Activated CD4-positive, alpha-beta T cell treated with anti-CD3 and anti-CD28 coated beads, Interleukin-2, amount 10 ng/mL, durations not matched to agents 24 days and 14 days (primary cell): ENCODE results near the gene ZMYND10. TPM values are rescaled to one million over a fixed set of nuclear protein-coding genes. Genes with fewer than 3 reads are reported as not detected.

Source experiments
- DNase-seq: peaks from one replicate; pipeline ENCODE4 v3.0.0; 2022
- H3K27ac Mint-ChIP-seq: one replicate; pipeline ENCODE4 v1.8.0; 2022; ENCODE audit warnings: mild to moderate bottlenecking, mixed read lengths
- H3K27me3 Mint-ChIP-seq: one replicate; pipeline ENCODE4 v1.8.0; 2022; ENCODE audit warnings: mixed read lengths
- H3K36me3 Mint-ChIP-seq: one replicate; pipeline ENCODE4 v1.8.0; 2022; ENCODE audit warnings: low read depth, mild to moderate bottlenecking, mixed read lengths
- H3K4me1 Mint-ChIP-seq: one replicate; pipeline ENCODE4 v1.8.0; 2021; ENCODE audit warnings: mixed read lengths
- H3K4me3 Mint-ChIP-seq: one replicate; pipeline ENCODE4 v1.8.0; 2022; ENCODE audit warnings: mild to moderate bottlenecking, moderate library complexity, mixed read lengths
- H3K9me3 Mint-ChIP-seq: one replicate; pipeline ENCODE4 v1.8.0; 2021; ENCODE audit warnings: mixed read lengths
- intact Hi-C: fragments of 100-400 bp; cut with micrococcal nuclease; formaldehyde crosslinking; loops from one replicate; pipeline ENCODE4 v1.15.1; 2023
- total RNA-seq: library from RNA; stranded (reverse); gene quantifications from 2 replicates; pipeline ENCODE4 v1.2.3, GENCODE V29; 2022

The ZMYND10 gene
- total RNA-seq, 1 donor from 2014 or later, result 1.2 TPM

DNA sequence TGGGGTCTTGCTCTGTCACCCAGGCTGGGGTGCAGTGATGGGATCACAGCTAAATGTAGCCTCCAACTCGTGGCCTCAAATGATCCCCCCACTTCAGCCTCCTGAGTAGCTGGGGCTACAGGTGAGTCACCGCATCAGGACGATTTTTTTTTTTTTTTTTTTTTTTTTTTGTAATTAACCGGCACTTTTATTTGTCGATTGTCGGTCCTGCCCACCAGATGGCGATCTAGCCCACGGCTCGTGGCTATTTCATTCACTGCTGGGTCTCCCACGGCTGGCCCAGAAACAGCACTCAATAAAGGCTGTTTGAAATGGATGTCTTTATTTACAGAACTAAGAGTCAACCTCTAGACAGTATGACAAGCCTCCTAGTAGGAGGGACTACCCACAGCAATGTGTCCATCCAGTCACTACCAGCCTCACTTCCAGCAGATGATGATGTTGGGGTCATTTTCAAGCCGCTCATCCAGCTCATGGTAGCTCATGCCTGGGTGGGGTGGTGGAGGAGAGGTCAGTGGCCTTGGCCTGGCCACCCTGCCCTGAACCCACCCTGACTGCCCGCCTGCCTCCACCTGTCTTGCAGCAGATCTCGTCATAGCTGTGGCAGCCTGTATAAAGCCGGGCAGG lies 1.8 kb upstream of the ZMYND10 start:
- Mint-ChIP-seq H3K9me3 (no peaks in the 10 kb centered on the region), H3K27me3 (no peaks in the 10 kb centered on the region)
- DNase-seq, result peak; percentile 91

DNA sequence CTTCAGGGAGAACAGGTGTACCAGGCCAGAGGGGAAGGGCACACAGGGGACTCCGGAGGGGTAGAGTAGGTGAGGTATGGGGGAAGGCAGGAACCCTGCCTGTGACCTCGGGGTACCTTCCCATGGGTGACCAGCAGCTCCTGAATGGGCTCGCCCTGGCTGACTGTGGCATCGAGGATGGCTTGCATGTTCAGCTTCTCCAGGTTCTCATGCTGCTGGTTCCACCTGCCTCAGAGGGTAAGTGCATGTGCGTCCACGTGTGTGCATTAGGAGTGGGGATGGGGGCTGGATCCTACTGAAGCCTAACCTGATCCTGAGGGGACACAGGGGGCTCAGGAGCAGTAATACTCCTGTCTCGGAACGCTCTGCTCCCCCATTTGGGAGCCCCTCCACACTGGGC lies 524 bp downstream of the ZMYND10 start:
- peak; percentile 62 for DNase-seq
- intact Hi-C loops, result no loop called here
- Mint-ChIP-seq H3K27me3 (no peaks in the 10 kb centered on the region), H3K36me3 (peaks cover 17% of the 10 kb centered on the region), H3K27ac (no peak overlapping the region), H3K4me3 (no peak overlapping the region), H3K9me3 (no peaks in the 10 kb centered on the region), H3K4me1 (peaks cover 36% of the 10 kb centered on the region)

More for the DNA sequence above, 1.8 kb upstream of the ZMYND10 start:
- peaks cover 26% of the 10 kb centered on the region for H3K36me3 Mint-ChIP-seq
- H3K4me3 Mint-ChIP-seq, result no peak overlapping the region
- H3K4me1 Mint-ChIP-seq, result peaks cover 44% of the 10 kb centered on the region
- H3K27ac Mint-ChIP-seq, result no peak overlapping the region
- intact Hi-C loops, result loop anchor here (1.0 kb wide), 1 partner anchor 195 kb away; no protein-coding TSS in a partner anchor

DNA sequence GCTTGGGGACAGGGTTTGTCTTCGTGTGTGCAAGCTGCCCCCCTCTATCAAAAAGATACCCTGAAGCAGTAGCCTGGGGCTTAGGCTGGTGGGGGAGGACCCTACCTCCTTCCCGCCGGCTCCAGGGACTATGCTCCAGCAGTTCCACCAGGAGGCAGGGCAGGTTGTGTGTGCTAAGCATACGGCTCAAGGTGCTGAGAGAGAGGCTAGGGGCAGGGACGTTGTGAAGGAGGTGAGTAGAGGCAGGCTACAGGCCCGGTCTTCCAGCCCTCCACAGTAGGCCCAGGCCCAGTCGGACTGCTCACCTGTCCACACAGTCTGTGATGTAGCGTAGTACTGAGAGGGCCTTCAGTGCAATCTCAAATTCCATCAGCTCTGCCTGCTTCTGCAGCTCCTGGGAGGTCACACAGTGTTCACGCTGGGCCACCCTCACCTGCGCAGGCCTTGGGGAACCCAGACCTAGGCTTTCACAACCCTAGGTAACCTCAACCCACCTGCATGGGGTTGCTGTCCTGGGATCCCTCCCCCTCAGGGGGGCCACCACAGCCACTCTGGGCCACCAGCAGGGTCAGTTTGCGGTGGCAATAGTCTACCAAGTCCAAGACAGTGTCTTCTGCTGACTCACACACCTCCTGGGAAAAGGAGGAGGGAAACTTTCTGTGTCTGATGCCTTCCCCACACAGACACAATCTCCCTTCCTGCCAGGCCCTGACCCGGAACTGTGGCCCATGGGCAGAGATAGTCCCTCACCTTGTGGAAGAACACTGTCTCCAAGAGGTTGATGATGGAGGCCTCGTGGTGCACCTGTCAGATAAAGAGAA lies 2.5 kb downstream of the ZMYND10 start:
- Mint-ChIP-seq H3K4me1 (peaks cover 40% of the 10 kb centered on the region), H3K4me3 (no peak overlapping the region), H3K9me3 (no peaks in the 10 kb centered on the region), H3K27ac (peak overlapping the region; percentile 29), H3K27me3 (no peaks in the 10 kb centered on the region), H3K36me3 (peaks cover 18% of the 10 kb centered on the region)
- peak; percentile 68 for DNase-seq
- intact Hi-C loops, result no loop called here

GRCh38 chr3:50341996-50342650 lies 3.4 kb downstream of the ZMYND10 start:
- Mint-ChIP-seq H3K27ac (peak overlapping the region; percentile 19), H3K4me1 (peaks cover 39% of the 10 kb centered on the region), H3K9me3 (no peaks in the 10 kb centered on the region), H3K4me3 (peak overlapping the region; percentile 54), H3K36me3 (peaks cover 17% of the 10 kb centered on the region), H3K27me3 (no peaks in the 10 kb centered on the region)
- DNase-seq, result peak; percentile 63
- intact Hi-C loops, result no loop called here

- peaks cover 19% of the 10 kb centered on the region for H3K36me3 Mint-ChIP-seq
- H3K27me3 Mint-ChIP-seq, result no peaks in the 10 kb centered on the region
- no peaks in the 10 kb centered on the region for H3K9me3 Mint-ChIP-seq
- peak overlapping the region; percentile 85 for H3K4me3 Mint-ChIP-seq
- intact Hi-C loops, result no loop called here
- H3K4me1 Mint-ChIP-seq, result peaks cover 39% of the 10 kb centered on the region
- DNase-seq, result no peak
- H3K27ac Mint-ChIP-seq, result peak overlapping the region; percentile 94
Measured at GRCh38 chr3:50341537-50341936, 4.0 kb downstream of the ZMYND10 start.

DNA sequence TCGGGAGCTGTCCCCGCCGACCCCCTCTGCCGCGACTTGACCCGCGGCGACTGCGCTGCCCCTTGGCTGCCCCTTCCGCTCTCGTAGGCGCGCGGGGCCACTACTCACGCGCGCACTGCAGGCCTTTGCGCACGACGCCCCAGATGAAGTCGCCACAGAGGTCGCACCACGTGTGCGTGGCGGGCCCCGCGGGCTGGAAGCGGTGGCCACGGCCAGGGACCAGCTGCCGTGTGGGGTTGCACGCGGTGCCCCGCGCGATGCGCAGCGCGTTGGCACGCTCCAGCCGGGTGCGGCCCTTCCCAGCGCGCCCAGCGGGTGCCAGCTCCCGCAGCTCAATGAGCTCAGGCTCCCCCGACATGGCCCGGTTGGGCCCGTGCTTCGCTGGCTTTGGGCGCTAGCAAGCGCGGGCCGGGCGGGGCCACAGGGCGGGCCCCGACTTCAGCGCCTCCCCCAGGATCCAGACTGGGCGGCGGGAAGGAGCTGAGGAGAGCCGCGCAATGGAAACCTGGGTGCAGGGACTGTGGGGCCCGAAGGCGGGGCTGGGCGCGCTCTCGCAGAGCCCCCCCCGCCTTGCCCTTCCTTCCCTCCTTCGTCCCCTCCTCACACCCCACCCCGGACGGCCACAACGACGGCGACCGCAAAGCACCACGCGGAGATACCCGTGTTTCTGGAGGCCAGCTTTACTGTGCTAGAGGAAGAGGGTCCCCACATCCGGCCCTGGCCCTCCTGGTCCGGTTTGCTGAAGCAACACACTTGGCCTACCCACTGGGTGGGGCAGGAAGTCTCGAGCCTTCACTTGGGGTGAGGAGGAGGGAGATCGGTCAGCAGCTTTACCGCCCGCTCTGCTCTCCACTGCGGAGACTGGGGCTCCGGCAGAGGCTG lies 4.8 kb downstream of the ZMYND10 start, which contains the start of gene RASSF1:
RASSF1 (minus strand) TSS at position 389 of the 882 bp plus-strand sequence; CDS start at position 358, 31 bp downstream.
- DNase-seq, result peak; percentile 94
- intact Hi-C loops, result loop anchor here (1.0 kb wide), 1 partner anchor 10 kb away; the partner anchor contains the start of genes CYB561D2 and NPRL2
- H3K4me3 Mint-ChIP-seq, result peak within 1 kb of the TSS; percentile 85
- H3K27me3 Mint-ChIP-seq, result no peaks in the 10 kb centered on the region
- no peaks in the 10 kb centered on the region for H3K9me3 Mint-ChIP-seq
- H3K36me3 Mint-ChIP-seq, result peaks cover 28% of the 10 kb centered on the region
- peaks cover 42% of the 10 kb centered on the region for H3K4me1 Mint-ChIP-seq
- peak within 1 kb of the TSS; percentile 99 for H3K27ac Mint-ChIP-seq

- Mint-ChIP-seq H3K4me1 (peaks cover 46% of the 10 kb centered on the region), H3K27ac (peak overlapping the region; percentile 99), H3K4me3 (peak overlapping the region; percentile 85), H3K9me3 (no peaks in the 10 kb centered on the region), H3K27me3 (no peaks in the 10 kb centered on the region), H3K36me3 (peaks cover 31% of the 10 kb centered on the region)
- no peak for DNase-seq
- intact Hi-C loops, result loop anchor here (1.0 kb wide), 1 partner anchor 10 kb away; the partner anchor contains the start of genes CYB561D2 and NPRL2
Measured at GRCh38 chr3:50340147-50340447, 5.4 kb downstream of the ZMYND10 start.

- intact Hi-C loops, result loop anchor here (1.0 to 5.0 kb wide), 4 partner anchors 11 to 273 kb away; partner anchors contain the start of genes C3orf18, CISH, CYB561D2 and GNAI2
- Mint-ChIP-seq H3K36me3 (peaks cover 32% of the 10 kb centered on the region), H3K4me3 (peak overlapping the region; percentile 85), H3K27ac (peak overlapping the region; percentile 99), H3K9me3 (no peaks in the 10 kb centered on the region), H3K4me1 (peaks cover 47% of the 10 kb centered on the region), H3K27me3 (no peaks in the 10 kb centered on the region)
- DNase-seq, result no peak
Measured at GRCh38 chr3:50339485-50340146, 5.9 kb downstream of the ZMYND10 start.

GRCh38 chr3:50338965-50339364 lies 6.6 kb downstream of the ZMYND10 start:
- H3K27ac Mint-ChIP-seq, result peak overlapping the region; percentile 99
- peak; percentile 64 for DNase-seq
- H3K36me3 Mint-ChIP-seq, result peaks cover 38% of the 10 kb centered on the region
- peak overlapping the region; percentile 85 for H3K4me3 Mint-ChIP-seq
- peaks cover 53% of the 10 kb centered on the region for H3K4me1 Mint-ChIP-seq
- H3K27me3 Mint-ChIP-seq, result no peaks in the 10 kb centered on the region
- H3K9me3 Mint-ChIP-seq, result no peaks in the 10 kb centered on the region
- intact Hi-C loops, result loop anchor here (5.0 kb wide), 3 partner anchors 102 to 273 kb away; partner anchors contain the start of genes C3orf18, CISH, GNAI2 and HEMK1

DNA sequence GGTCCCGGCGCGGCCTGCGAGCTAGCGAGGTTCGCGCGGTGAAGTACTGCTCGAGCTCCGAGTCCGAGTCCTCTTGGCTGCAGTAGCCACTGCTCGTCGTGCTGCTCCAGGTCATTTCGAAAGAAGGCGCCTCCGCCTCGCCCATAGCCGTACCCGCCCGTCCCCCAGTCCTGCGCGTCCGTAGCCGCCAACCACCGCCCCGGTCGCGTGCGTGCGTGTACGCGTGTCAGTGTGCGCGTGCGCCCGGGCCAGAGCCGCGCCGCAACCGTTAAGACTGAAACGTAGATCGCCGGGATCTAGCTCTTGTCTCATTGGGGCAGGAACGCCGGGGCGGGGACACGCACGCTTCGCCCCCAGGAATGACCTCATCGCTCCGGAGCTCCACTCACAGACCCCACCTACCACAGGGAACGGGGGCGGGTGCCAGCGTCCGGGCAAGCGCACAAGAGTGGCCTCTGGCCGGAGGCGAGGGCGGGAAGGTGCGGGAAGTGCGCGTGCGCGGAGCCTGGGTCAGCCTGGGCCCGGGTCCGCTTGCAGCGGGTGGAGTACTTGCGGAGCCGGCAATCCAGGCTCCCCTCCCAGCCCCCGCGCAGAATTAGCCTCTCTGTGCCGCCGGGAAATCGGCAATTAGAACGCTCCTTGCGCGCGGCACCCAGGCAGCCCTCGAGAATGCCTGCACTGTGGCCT lies 8.2 kb downstream of the ZMYND10 start:
- Mint-ChIP-seq H3K4me3 (peak overlapping the region; percentile 85), H3K27me3 (no peaks in the 10 kb centered on the region), H3K9me3 (no peaks in the 10 kb centered on the region), H3K4me1 (peaks cover 54% of the 10 kb centered on the region), H3K27ac (peak overlapping the region; percentile 99), H3K36me3 (peaks cover 43% of the 10 kb centered on the region)
- intact Hi-C loops, result loop anchor here (1.0 to 5.0 kb wide), 8 partner anchors 9 to 275 kb away; partner anchors contain the start of genes C3orf18, CISH, GNAI2 and HEMK1
- DNase-seq, result peak; percentile 99

DNA sequence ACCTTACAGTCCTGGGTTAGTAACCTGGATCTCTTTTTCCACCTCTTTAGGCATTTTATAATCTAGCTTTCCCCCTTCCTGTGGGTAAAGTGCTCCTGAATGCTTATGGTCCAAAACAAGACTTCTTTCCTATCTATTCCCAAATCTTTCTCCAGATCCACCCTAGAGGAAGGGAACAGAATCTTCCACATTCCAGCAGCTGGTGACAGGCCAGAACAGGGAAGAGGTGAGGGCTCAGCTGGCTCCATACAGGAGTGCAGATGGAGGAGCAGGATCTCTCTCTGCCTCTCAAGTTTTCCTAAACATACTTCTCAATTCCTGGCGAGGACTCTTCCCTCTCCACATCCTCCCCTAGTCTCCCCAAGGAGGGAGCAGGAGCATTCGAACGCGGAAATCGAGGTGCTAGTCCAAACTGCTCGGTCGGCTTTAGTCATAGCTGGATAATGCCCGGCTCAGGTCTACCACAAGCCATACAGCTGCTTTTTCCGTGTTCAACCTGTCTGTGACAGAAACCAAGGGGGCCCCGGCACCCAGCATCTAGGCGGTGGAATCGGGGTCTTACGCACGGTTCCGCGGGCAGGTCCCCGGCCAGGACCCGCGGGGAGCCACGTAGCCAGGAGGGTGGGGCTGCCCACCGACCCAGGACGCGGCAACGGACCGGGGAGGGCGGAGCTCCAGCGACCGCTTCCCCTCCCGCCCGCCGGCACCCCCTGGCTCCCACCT lies 8.9 kb downstream of the ZMYND10 start:
- H3K9me3 Mint-ChIP-seq, result no peaks in the 10 kb centered on the region
- intact Hi-C loops, result loop anchor here (1.0 to 5.0 kb wide), 8 partner anchors 8 to 276 kb away; partner anchors contain the start of genes C3orf18, CISH, GNAI2 and HEMK1
- peak overlapping the region; percentile 99 for H3K27ac Mint-ChIP-seq
- H3K36me3 Mint-ChIP-seq, result peaks cover 48% of the 10 kb centered on the region
- H3K4me1 Mint-ChIP-seq, result peaks cover 53% of the 10 kb centered on the region
- no peak for DNase-seq
- no peaks in the 10 kb centered on the region for H3K27me3 Mint-ChIP-seq
- peak overlapping the region; percentile 85 for H3K4me3 Mint-ChIP-seq
